HG02884 (cell line): ENCODE data around the gene IL1RAP.

ENCODE experiments used
- ATAC-seq: cut with Tn5 transposase; IDR thresholded peaks from one replicate; pipeline ENCODE4 v1.9.1; 2021; ENCODE audit warnings: mild to moderate bottlenecking, moderate library complexity; ENCODE audit not compliant: unreplicated experiment

IL1RAP gene

DNA sequence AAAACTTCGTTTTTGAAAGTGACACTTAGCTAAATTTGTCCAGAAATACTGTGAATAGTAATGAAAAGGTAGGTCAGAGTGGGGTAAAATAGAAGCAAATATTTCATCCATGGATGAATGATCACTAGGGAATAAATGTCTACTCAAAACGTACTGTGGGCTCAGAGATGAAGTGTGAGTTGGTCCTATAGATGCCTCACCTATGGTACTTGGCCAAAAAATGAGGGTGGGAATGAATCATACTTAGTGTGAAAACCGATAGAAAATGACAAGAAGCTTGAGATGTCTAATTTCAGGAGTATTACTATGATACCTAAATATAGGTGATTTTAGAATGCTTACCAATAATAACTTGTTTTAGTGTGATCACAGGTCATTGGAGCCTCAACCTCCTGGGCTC lies 192.7 kb downstream of the IL1RAP start:
- ATAC-seq = no peak
